Calu3 (cell line): Measurements from ENCODE around the gene ACSM4. TPM values are rescaled to one million over a fixed set of nuclear protein-coding genes. Genes with fewer than 3 reads are reported as not detected.
"Not testable (repeated sequence)": the region's sequence is repeated elsewhere in the genome, so short reads cannot be mapped to it uniquely, and the experiment has no call there.

ENCODE experiments used
- BruUV-seq: library from RNA; stranded (reverse); fragments of 400-500 nt; replicated peaks from 2 replicates; lab custom pipeline; 2021; lab: Mats Ljungman, UMichigan
- CTCF ChIA-PET: fragments of 300-600 bp; sonication (Branson Sonifier 250); formaldehyde crosslinking; loops from one replicate; lab custom pipeline; 2022; ENCODE audit warnings: antibody characterized with exemption; lab: Charles Lee
- DNase-seq: peaks from one replicate; pipeline ENCODE4 v3.0.0; 2022
- H3K27ac Mint-ChIP-seq: one replicate; pipeline ENCODE4 v1.8.0; 2022; ENCODE audit warnings: mixed read lengths; ENCODE audit not compliant: unreplicated experiment
- H3K27me3 Mint-ChIP-seq: one replicate; pipeline ENCODE4 v1.8.0; 2022; ENCODE audit warnings: mixed read lengths; ENCODE audit not compliant: unreplicated experiment
- H3K36me3 Mint-ChIP-seq: one replicate; pipeline ENCODE4 v1.8.0; 2022; ENCODE audit warnings: mild to moderate bottlenecking, moderate library complexity, mixed read lengths; ENCODE audit not compliant: insufficient read depth, unreplicated experiment
- H3K4me1 Mint-ChIP-seq: one replicate; pipeline ENCODE4 v1.8.0; 2022; ENCODE audit warnings: mild to moderate bottlenecking, low read depth, mixed read lengths; ENCODE audit not compliant: unreplicated experiment
- H3K4me3 Mint-ChIP-seq: one replicate; pipeline ENCODE4 v1.8.0; 2022; ENCODE audit warnings: mild to moderate bottlenecking, low read depth, moderate library complexity, mixed read lengths; ENCODE audit not compliant: unreplicated experiment
- H3K9me3 Mint-ChIP-seq: one replicate; pipeline ENCODE4 v1.8.0; 2022; ENCODE audit warnings: low read depth, mixed read lengths; ENCODE audit not compliant: unreplicated experiment
- CTCF ChIP-seq: fragments of 200-600 bp; IDR thresholded peaks from one replicate; pipeline ENCODE4 v1.8.0; 2022; ENCODE audit warnings: antibody characterized with exemption; ENCODE audit not compliant: unreplicated experiment
- intact Hi-C: fragments of 100-400 bp; cut with micrococcal nuclease; formaldehyde crosslinking; loops from one replicate; pipeline ENCODE4 v1.10.0; 2022; ENCODE audit not compliant: unreplicated experiment
- total RNA-seq: library from RNA; stranded (reverse); gene quantifications from 2 replicates; pipeline ENCODE4 v1.2.3, GENCODE V29; 2022

Gene ACSM4
- total RNA-seq, 1 experiment from 2014 or later, result not detected

- TF ChIP-seq CTCF, result no peak
- no peak for DNase-seq
- no peaks in the 10 kb centered on the region for H3K4me1 Mint-ChIP-seq
- H3K4me3 Mint-ChIP-seq, result no peak overlapping the region
- H3K27ac Mint-ChIP-seq, result no peak overlapping the region
- no peaks in the 10 kb centered on the region for H3K9me3 Mint-ChIP-seq
- H3K27me3 Mint-ChIP-seq, result peaks cover 43% of the 10 kb centered on the region
- intact Hi-C loops, result no loop called here
- BruUV-seq, result no TSS peak
- CTCF ChIA-PET, result no interaction called here
- H3K36me3 Mint-ChIP-seq, result no peaks in the 10 kb centered on the region
Observed at GRCh38 chr12:7269273-7269672, 34.6 kb upstream of the ACSM4 start.

- H3K9me3 Mint-ChIP-seq, result peaks cover 2% of the 10 kb centered on the region
- BruUV-seq, result no TSS peak
- H3K27me3 Mint-ChIP-seq, result peaks cover 59% of the 10 kb centered on the region
- intact Hi-C loops, result no loop called here
- no peaks in the 10 kb centered on the region for H3K36me3 Mint-ChIP-seq
- no peak overlapping the region for H3K4me3 Mint-ChIP-seq
- no peak overlapping the region for H3K27ac Mint-ChIP-seq
- CTCF ChIA-PET, result no interaction called here
- TF ChIP-seq CTCF, result no peak
- no peaks in the 10 kb centered on the region for H3K4me1 Mint-ChIP-seq
- DNase-seq, result no peak
Observed at GRCh38 chr12:7271893-7272514, 31.9 kb upstream of the ACSM4 start.

- DNase-seq, H3K4me3 Mint-ChIP-seq, intact Hi-C loops, BruUV-seq, H3K36me3 Mint-ChIP-seq, H3K27ac Mint-ChIP-seq, H3K4me1 Mint-ChIP-seq, CTCF ChIA-PET, H3K9me3 Mint-ChIP-seq: not testable (repeated sequence)
- peaks cover 68% of the 10 kb centered on the region for H3K27me3 Mint-ChIP-seq
Observed at GRCh38 chr12:7275482-7275881, 28.4 kb upstream of the ACSM4 start.

GRCh38 chr12:7282844-7283243 lies 21.0 kb upstream of the ACSM4 start:
- no peak for TF ChIP-seq CTCF
- BruUV-seq, result no TSS peak
- no peak overlapping the region for H3K27ac Mint-ChIP-seq
- intact Hi-C loops, result no loop called here
- peaks cover 48% of the 10 kb centered on the region for H3K27me3 Mint-ChIP-seq
- no peak for DNase-seq
- no peaks in the 10 kb centered on the region for H3K4me1 Mint-ChIP-seq
- CTCF ChIA-PET, result no interaction called here
- no peak overlapping the region for H3K4me3 Mint-ChIP-seq
- no peaks in the 10 kb centered on the region for H3K36me3 Mint-ChIP-seq
- H3K9me3 Mint-ChIP-seq, result peaks cover 11% of the 10 kb centered on the region

- Mint-ChIP-seq H3K4me3 (no peak overlapping the region), H3K36me3 (no peaks in the 10 kb centered on the region), H3K9me3 (peaks cover 9% of the 10 kb centered on the region), H3K27ac (no peak overlapping the region), H3K4me1 (no peaks in the 10 kb centered on the region), H3K27me3 (peaks cover 39% of the 10 kb centered on the region)
- CTCF ChIA-PET, result no interaction called here
- DNase-seq, result no peak
- no peak for TF ChIP-seq CTCF
- intact Hi-C loops, result no loop called here
- no TSS peak for BruUV-seq
Observed at GRCh38 chr12:7289743-7290142, 14.1 kb upstream of the ACSM4 start.

GRCh38 chr12:7290588-7290987 lies 13.3 kb upstream of the ACSM4 start:
- H3K27me3 Mint-ChIP-seq, result peaks cover 35% of the 10 kb centered on the region
- H3K27ac Mint-ChIP-seq, H3K36me3 Mint-ChIP-seq, DNase-seq, H3K4me3 Mint-ChIP-seq, intact Hi-C loops, CTCF ChIA-PET, H3K9me3 Mint-ChIP-seq, BruUV-seq, H3K4me1 Mint-ChIP-seq: not testable (repeated sequence)
